Hair follicle dermal papilla cell (primary cell): ENCODE measurements around the gene PCDHGB3. TPM values are rescaled to one million over a fixed set of nuclear protein-coding genes. Genes with fewer than 3 reads are reported as not detected.

Source experiments
- total RNA-seq: library from RNA; depleted of rRNA; stranded (reverse); fragments of >200 nt; gene quantifications from 2 replicates; pipeline ENCODE4 v1.2.3, GENCODE V29; 2012

Gene PCDHGB3
- total RNA-seq, 1 donor = 6.8 TPM

GRCh38 chr5:141407790-141408505 lies 37.9 kb downstream of the PCDHGB3 start, which contains the start of gene PCDHGB6:
TSS of gene PCDHGB6 (plus strand) at chr5:141408021. CDS start at chr5:141408203, 182 bp downstream.

GRCh38 chr5:141412854-141413539 lies 43.0 kb downstream of the PCDHGB3 start, which contains the start of gene PCDHGA10:
TSS of gene PCDHGA10 (plus strand) at chr5:141412987. CDS start at chr5:141413176, 189 bp downstream.

GRCh38 chr5:141417494-141418172 lies 47.6 kb downstream of the PCDHGB3 start, which contains the start of gene PCDHGB7:
TSS of gene PCDHGB7 (plus strand) at chr5:141417677. CDS start at chr5:141417860, 183 bp downstream.

GRCh38 chr5:141420855-141421488 lies 50.9 kb downstream of the PCDHGB3 start, which contains the start of gene PCDHGA11:
TSS of gene PCDHGA11 (plus strand) at chr5:141421051. CDS start at chr5:141421228, 177 bp downstream.

Other genes with a start within 250 kb of the PCDHGB3 start
- gene PCDHB4, start 248.4 kb upstream of the PCDHGB3 start, total RNA-seq = 0.49 TPM in 2 replicates
- 1.1 and 1.2 TPM in 2 replicates for gene PCDHB5, start 235.0 kb upstream of the PCDHGB3 start, total RNA-seq
- 0.49 and 0.73 TPM in 2 replicates for gene PCDHB6, start 220.2 kb upstream of the PCDHGB3 start, total RNA-seq
- gene PCDHB7, start 197.6 kb upstream of the PCDHGB3 start, total RNA-seq = 1.1 and 2.1 TPM in 2 replicates
- 1.2 and 1.5 TPM in 2 replicates for gene PCDHB8, start 192.5 kb upstream of the PCDHGB3 start, total RNA-seq
- gene PCDHB16, start 187.9 kb upstream of the PCDHGB3 start, total RNA-seq = 0.81 and 1.8 TPM in 2 replicates
- 0.97 and 2.2 TPM in 2 replicates for gene PCDHB9, start 183.1 kb upstream of the PCDHGB3 start, total RNA-seq
- gene PCDHB10, start 177.9 kb upstream of the PCDHGB3 start, total RNA-seq = 0.81 and 0.97 TPM in 2 replicates
- gene PCDHB11, start 170.6 kb upstream of the PCDHGB3 start, total RNA-seq = 0.73 and 0.81 TPM in 2 replicates
- 0.32 and 0.97 TPM in 2 replicates for gene PCDHB12, start 161.5 kb upstream of the PCDHGB3 start, total RNA-seq
- gene PCDHB13, start 156.3 kb upstream of the PCDHGB3 start, total RNA-seq = 1.2 and 1.3 TPM in 2 replicates
- gene PCDHB14, start 146.9 kb upstream of the PCDHGB3 start, total RNA-seq = 0.61 and 1.3 TPM in 2 replicates
- 0.24 and 0.32 TPM in 2 replicates for gene PCDHB15, start 124.8 kb upstream of the PCDHGB3 start, total RNA-seq
- 1.3 and 1.9 TPM in 2 replicates for gene SLC25A2, start 66.2 kb upstream of the PCDHGB3 start, total RNA-seq
- gene TAF7, start 49.5 kb upstream of the PCDHGB3 start, total RNA-seq = 66.9 and 68.6 TPM in 2 replicates
- gene PCDHGA1, start 39.7 kb upstream of the PCDHGB3 start, total RNA-seq = 1.1 and 1.6 TPM in 2 replicates
- 4.2 and 6.0 TPM in 2 replicates for gene PCDHGA2, start 31.5 kb upstream of the PCDHGB3 start, total RNA-seq
- gene PCDHGA3, start 26.4 kb upstream of the PCDHGB3 start, total RNA-seq = 4.9 and 5.7 TPM in 2 replicates
- gene PCDHGB1, start 20.1 kb upstream of the PCDHGB3 start, total RNA-seq = 3.5 and 4.2 TPM in 2 replicates
- gene PCDHGA4, start 15.2 kb upstream of the PCDHGB3 start, total RNA-seq = 7.8 and 8.9 TPM in 2 replicates
- 4.1 and 4.6 TPM in 2 replicates for gene PCDHGB2, start 10.2 kb upstream of the PCDHGB3 start, total RNA-seq
- gene PCDHGA5, start 6.1 kb upstream of the PCDHGB3 start, total RNA-seq = 3.2 and 4.0 TPM in 2 replicates
- gene PCDHGA6, start 3.6 kb downstream of the PCDHGB3 start, total RNA-seq = 6.5 and 6.8 TPM in 2 replicates
- 7.2 and 7.5 TPM in 2 replicates for gene PCDHGA7, start 12.5 kb downstream of the PCDHGB3 start, total RNA-seq
- gene PCDHGB4, start 17.5 kb downstream of the PCDHGB3 start, total RNA-seq = 18.0 and 23.0 TPM in 2 replicates
- 3.0 and 4.1 TPM in 2 replicates for gene PCDHGA8, start 22.4 kb downstream of the PCDHGB3 start, total RNA-seq
- 28.4 and 32.7 TPM in 2 replicates for gene PCDHGB5, start 27.7 kb downstream of the PCDHGB3 start, total RNA-seq
- 7.1 and 7.3 TPM in 2 replicates for gene PCDHGA9, start 32.5 kb downstream of the PCDHGB3 start, total RNA-seq
- gene PCDHGB6, start 37.8 kb downstream of the PCDHGB3 start, total RNA-seq = 5.0 and 6.1 TPM in 2 replicates
- 16.7 and 19.1 TPM in 2 replicates for gene PCDHGA10, start 42.7 kb downstream of the PCDHGB3 start, total RNA-seq
- gene PCDHGB7, start 47.4 kb downstream of the PCDHGB3 start, total RNA-seq = 20.2 and 20.3 TPM in 2 replicates
- 14.6 and 19.8 TPM in 2 replicates for gene PCDHGA11, start 50.8 kb downstream of the PCDHGB3 start, total RNA-seq
- gene PCDHGA12, start 60.3 kb downstream of the PCDHGB3 start, total RNA-seq = 23.6 and 37.8 TPM in 2 replicates
- gene PCDHGC3, start 105.7 kb downstream of the PCDHGB3 start, total RNA-seq = 126 and 129 TPM in 2 replicates
- 6.3 and 6.5 TPM in 2 replicates for gene PCDHGC4, start 114.8 kb downstream of the PCDHGB3 start, total RNA-seq
- gene PCDHGC5, start 118.8 kb downstream of the PCDHGB3 start, total RNA-seq = 4.5 and 4.7 TPM in 2 replicates
- 23.0 and 23.1 TPM in 2 replicates for gene DIAPH1, start 248.8 kb downstream of the PCDHGB3 start, total RNA-seq